ENCODE measurements around the gene PIK3R3. TPM values are rescaled to one million over a fixed set of nuclear protein-coding genes. Genes with fewer than 3 reads are reported as not detected.

Gene PIK3R3
- polyA plus RNA-seq, 1 donor, result 35.8 TPM

GRCh38 chr1:46027788-46028573 is 104.4 kb downstream of the PIK3R3 start:
- no peak for DNase-seq

GRCh38 chr1:46026531-46026930 is 105.9 kb downstream of the PIK3R3 start:
- no peak for DNase-seq

GRCh38 chr1:46021046-46021996 is 111.1 kb downstream of the PIK3R3 start:
- no peak for DNase-seq

- no peak for DNase-seq
Observed at GRCh38 chr1:46020010-46020409, 112.4 kb downstream of the PIK3R3 start.

GRCh38 chr1:46019348-46019747 is 113.1 kb downstream of the PIK3R3 start:
- DNase-seq, result no peak

- no peak for DNase-seq
Observed at GRCh38 chr1:46017876-46018503, 114.4 kb downstream of the PIK3R3 start.

GRCh38 chr1:46013581-46013980 is 118.8 kb downstream of the PIK3R3 start:
- DNase-seq, result no peak

- no peak for DNase-seq
Observed at GRCh38 chr1:46012236-46012635, 120.2 kb downstream of the PIK3R3 start.

GRCh38 chr1:46011121-46011695 is 121.2 kb downstream of the PIK3R3 start:
- no peak for DNase-seq

GRCh38 chr1:46010611-46011010 is 121.8 kb downstream of the PIK3R3 start:
- no peak for DNase-seq

GRCh38 chr1:46008585-46008984 is 123.8 kb downstream of the PIK3R3 start:
- DNase-seq, result no peak

GRCh38 chr1:46005594-46005993 is 126.8 kb downstream of the PIK3R3 start:
- DNase-seq, result no peak

- DNase-seq, result no peak
Observed at GRCh38 chr1:46004492-46004891, 127.9 kb downstream of the PIK3R3 start.

GRCh38 chr1:46003315-46003714 is 129.1 kb downstream of the PIK3R3 start:
- no peak for DNase-seq

GRCh38 chr1:46002551-46003150 is 129.8 kb downstream of the PIK3R3 start:
- no peak for DNase-seq

- no peak for DNase-seq
Observed at GRCh38 chr1:46001081-46001785, 131.2 kb downstream of the PIK3R3 start.

GRCh38 chr1:45999507-45999906 is 132.9 kb downstream of the PIK3R3 start:
- no peak for DNase-seq

- no peak for DNase-seq
Observed at GRCh38 chr1:45998020-45998617, 134.3 kb downstream of the PIK3R3 start.

GRCh38 chr1:45995298-45995697 is 137.1 kb downstream of the PIK3R3 start:
- DNase-seq, result no peak

- no peak for DNase-seq
Observed at GRCh38 chr1:45994423-45994822, 138.0 kb downstream of the PIK3R3 start.
